IMR-90 (cell line): Measurements from ENCODE around the gene C14orf39. TPM values are rescaled to one million over a fixed set of nuclear protein-coding genes. Genes with fewer than 3 reads are reported as not detected.

Experiments
- ATAC-seq: fragments of 200-7000 bp; cut with Tn5 transposase; 2 replicates; pipeline ENCODE4 v1.9.1; 2020; ENCODE audit warnings: low read depth, mild to moderate bottlenecking, moderate library complexity
- BruUV-seq: library from RNA; stranded (reverse); fragments of 400-500 nt; replicated peaks from 2 replicates; lab custom pipeline; 2021; lab: Mats Ljungman, UMichigan
- CTCF ChIA-PET: fragments of 300-600 bp; formaldehyde crosslinking; extraction: SDS; loops from one replicate; lab custom pipeline; 2021; ENCODE audit warnings: antibody characterized with exemption; lab: Yijun Ruan, JAX
- POLR2A ChIA-PET: fragments of 300-600 bp; sonication (Branson Sonifier 250); formaldehyde crosslinking; loops from one replicate; lab custom pipeline; 2022; ENCODE audit warnings: antibody characterized with exemption; ENCODE audit not compliant: unreplicated experiment; lab: Charles Lee
- DNase-seq: peaks from one replicate; pipeline ENCODE4 v3.0.0; 2013
- H2AFZ ChIP-seq: replicated peaks from 2 replicates; pipeline ENCODE3; 2013; ENCODE audit warnings: low read length, mild to moderate bottlenecking; ENCODE audit not compliant: poor library complexity
- H2AK5ac ChIP-seq: 2 replicates; pipeline ENCODE4 v1.6.1; 2013; ENCODE audit warnings: low read depth, low read length, inconsistent platforms
- H2AK9ac ChIP-seq: replicated peaks from 2 replicates; pipeline ENCODE3; 2013; ENCODE audit warnings: mild to moderate bottlenecking, low read depth, low read length, moderate library complexity; ENCODE audit not compliant: poor library complexity
- H2BK120ac ChIP-seq: 2 replicates; pipeline ENCODE4 v1.6.1; 2013; ENCODE audit warnings: low read depth, low read length, inconsistent platforms
- H2BK15ac ChIP-seq: 3 replicates; pipeline ENCODE4 v1.6.1; 2013; ENCODE audit warnings: low read depth, low read length, inconsistent platforms
- H2BK20ac ChIP-seq: 2 replicates; pipeline ENCODE4 v1.6.1; 2013; ENCODE audit warnings: low read depth, mild to moderate bottlenecking, inconsistent platforms, low read length, moderate library complexity
- H2BK5ac ChIP-seq: 2 replicates; pipeline ENCODE4 v1.6.1; 2013; ENCODE audit warnings: mild to moderate bottlenecking, low read depth, low read length, inconsistent platforms; ENCODE audit not compliant: poor library complexity, severe bottlenecking
- H3K14ac ChIP-seq: replicated peaks from 2 replicates; pipeline ENCODE4 v1.6.1; 2013; ENCODE audit warnings: low read depth, low read length, inconsistent platforms
- H3K18ac ChIP-seq: 2 replicates; pipeline ENCODE4 v1.6.1; 2013; ENCODE audit warnings: low read depth, low read length, control low read depth
- H3K23ac ChIP-seq: 2 replicates; pipeline ENCODE4 v1.6.1; 2013; ENCODE audit warnings: low read depth, low read length, inconsistent platforms
- H3K27ac ChIP-seq: 2 replicates; pipeline ENCODE4 v1.5.1; 2013; ENCODE audit warnings: mild to moderate bottlenecking, control low read depth, low read length; ENCODE audit not compliant: insufficient read depth
- H3K27me3 ChIP-seq: 2 replicates; pipeline ENCODE4 v1.6.1; 2013; ENCODE audit warnings: low read length; ENCODE audit not compliant: control insufficient read depth, insufficient read depth
- H3K36me3 ChIP-seq: 2 replicates; pipeline ENCODE4 v1.6.1; 2013; ENCODE audit warnings: low read length, mixed read lengths; ENCODE audit not compliant: control insufficient read depth, insufficient read depth
- H3K4ac ChIP-seq: 2 replicates; pipeline ENCODE4 v1.6.1; 2013; ENCODE audit warnings: low read depth, low read length, inconsistent platforms
- H3K4me1 ChIP-seq: 2 replicates; pipeline ENCODE4 v1.6.1; 2013; ENCODE audit warnings: low read length, mixed read lengths; ENCODE audit not compliant: control insufficient read depth, insufficient read depth
- H3K4me2 ChIP-seq: 2 replicates; pipeline ENCODE4 v1.6.1; 2013; ENCODE audit warnings: low read depth, mild to moderate bottlenecking, control low read depth, low read length, moderate library complexity
- H3K4me3 ChIP-seq: 2 replicates; pipeline ENCODE4 v1.5.1; 2013; ENCODE audit warnings: low read depth, mild to moderate bottlenecking, control low read depth, low read length, moderate library complexity; ENCODE audit not compliant: insufficient read depth
- H3K56ac ChIP-seq: 2 replicates; pipeline ENCODE4 v1.6.1; 2013; ENCODE audit warnings: low read length, inconsistent platforms; ENCODE audit not compliant: insufficient read depth; ENCODE audit errors: extremely low read depth
- H3K79me1 ChIP-seq, 2 experiments: 2 replicates each; pipeline ENCODE4 v1.6.1; 2013; ENCODE audit warnings: low read length in 2 of 2, inconsistent platforms in 1 of 2, low read depth in 1 of 2
- H3K9ac ChIP-seq: 2 replicates; pipeline ENCODE4 v1.6.1; 2013; ENCODE audit warnings: low read depth, low read length, control low read depth
- H3K9me1 ChIP-seq: 2 replicates; pipeline ENCODE4 v1.6.1; 2013; ENCODE audit warnings: low read length, inconsistent platforms; ENCODE audit not compliant: insufficient read depth
- H3K9me3 ChIP-seq: 2 replicates; pipeline ENCODE4 v1.6.1; 2013; ENCODE audit warnings: low read length; ENCODE audit not compliant: control insufficient read depth, insufficient read depth
- H4K20me1 ChIP-seq: 2 replicates; pipeline ENCODE4 v1.6.1; 2013; ENCODE audit warnings: low read length, inconsistent platforms; ENCODE audit not compliant: insufficient read depth
- H4K5ac ChIP-seq: 2 replicates; pipeline ENCODE4 v1.6.1; 2013; ENCODE audit warnings: mild to moderate bottlenecking, low read depth, low read length, control low read depth
- H4K8ac ChIP-seq, 2 experiments: 2 replicates each; pipeline ENCODE4 v1.6.1; 2013; ENCODE audit warnings: low read depth in 2 of 2, low read length in 2 of 2, control low read depth in 1 of 2, inconsistent platforms in 1 of 2
- H4K91ac ChIP-seq: 2 replicates; pipeline ENCODE4 v1.6.1; 2013; ENCODE audit warnings: low read depth, low read length, inconsistent platforms; ENCODE audit not compliant: insufficient read depth
- BHLHE40 ChIP-seq: fragments of 150-350 bp; IDR thresholded peaks from 2 replicates; pipeline ENCODE4 v1.6.1; 2016; ENCODE audit warnings: mild to moderate bottlenecking, low read depth, low read length
- CEBPB ChIP-seq: IDR thresholded peaks from 2 replicates; pipeline ENCODE4 v1.6.1; 2012; ENCODE audit warnings: low read depth, low read length, improper control_type of control experiment
- CHD1 ChIP-seq: IDR thresholded peaks from 2 replicates; pipeline ENCODE4 v1.6.1; 2012; ENCODE audit warnings: low read depth, low read length, improper control_type of control experiment
- ELK1 ChIP-seq: fragments of 150-350 bp; IDR thresholded peaks from 2 replicates; pipeline ENCODE4 v1.6.1; 2016; ENCODE audit warnings: low read depth, mild to moderate bottlenecking, low read length, moderate library complexity, borderline replicate concordance
- FOS ChIP-seq: fragments of 150-350 bp; IDR thresholded peaks from 2 replicates; pipeline ENCODE4 v1.6.1; 2016; ENCODE audit warnings: low read depth, low read length
- MAFK ChIP-seq: IDR thresholded peaks from 2 replicates; pipeline ENCODE4 v1.6.1; 2012; ENCODE audit warnings: low read depth, low read length, improper control_type of control experiment
- NFE2L2 ChIP-seq: fragments of 150-350 bp; IDR thresholded peaks from 2 replicates; pipeline ENCODE4 v1.6.1; 2016; ENCODE audit warnings: low read depth, mild to moderate bottlenecking, low read length
- POLR2A ChIP-seq: IDR thresholded peaks from 2 replicates; pipeline ENCODE4 v1.6.1; 2012; ENCODE audit warnings: mild to moderate bottlenecking, low read depth, low read length
- RAD21 ChIP-seq: IDR thresholded peaks from 2 replicates; pipeline ENCODE4 v1.6.1; 2012; ENCODE audit warnings: low read length, improper control_type of control experiment
- RCOR1 ChIP-seq: IDR thresholded peaks from 2 replicates; pipeline ENCODE4 v1.6.1; 2012; ENCODE audit warnings: mild to moderate bottlenecking, low read length, improper control_type of control experiment; ENCODE audit not compliant: insufficient replicate concordance
- RFX5 ChIP-seq: IDR thresholded peaks from 2 replicates; pipeline ENCODE4 v1.8.0; 2012; ENCODE audit warnings: low read depth, mild to moderate bottlenecking, low read length, moderate library complexity
- SMC3 ChIP-seq: fragments of 150-350 bp; IDR thresholded peaks from 2 replicates; pipeline ENCODE4 v1.6.1; 2016; ENCODE audit warnings: low read depth, mild to moderate bottlenecking, antibody characterized with exemption, low read length, moderate library complexity
- whole genome bisulfite sequencing, 2 experiments: methylation state at CpG; one replicate each; pipeline versions ENCODE4 v1.1.5 to v1.1.7; 2013; ENCODE audit warnings: missing lambda C conversion rate in 2 of 2; ENCODE audit not compliant: insufficient read length in 1 of 2; ENCODE audit errors: extremely low coverage in 2 of 2; 5-methylcytosine and 5-hydroxymethylcytosine counted together
- dilution Hi-C: fragments of 300-500 bp; cut with HindIII; formaldehyde crosslinking; loops from one replicate; pipeline ENCODE4 v1.14.3; 2018; ENCODE audit warnings: low sequenced_read_pairs; ENCODE audit not compliant: unreplicated experiment
- in situ Hi-C: fragments of 300-500 bp; cut with MboI; formaldehyde crosslinking; loops from 3 replicates; pipeline ENCODE4 v1.14.3; 2019; ENCODE audit warnings: low sequenced_read_pairs, inconsistent platforms, mixed read lengths
- intact Hi-C: fragments of 100-400 bp; cut with micrococcal nuclease; formaldehyde crosslinking; loops from 2 replicates; pipeline ENCODE4 v1.10.0; 2022
- polyA plus RNA-seq, 3 experiments: library from polyadenylated mRNA; depleted of rRNA; stranded (reverse); fragments of >200 nt; gene quantifications; 2 replicates each; pipeline ENCODE4 v1.2.3, GENCODE V29; 2012; ENCODE audit warnings: low replicate concordance in 1 of 3
- total RNA-seq: library from RNA; depleted of rRNA; stranded (reverse); fragments of >200 nt; gene quantifications from 2 replicates; pipeline ENCODE4 v1.2.3, GENCODE V29; 2012

The C14orf39 gene
- total and polyA plus RNA-seq, 2 of the 4 experiments (the other 2 are of a cell fraction) = 0.36 to 0.38 TPM

DNA sequence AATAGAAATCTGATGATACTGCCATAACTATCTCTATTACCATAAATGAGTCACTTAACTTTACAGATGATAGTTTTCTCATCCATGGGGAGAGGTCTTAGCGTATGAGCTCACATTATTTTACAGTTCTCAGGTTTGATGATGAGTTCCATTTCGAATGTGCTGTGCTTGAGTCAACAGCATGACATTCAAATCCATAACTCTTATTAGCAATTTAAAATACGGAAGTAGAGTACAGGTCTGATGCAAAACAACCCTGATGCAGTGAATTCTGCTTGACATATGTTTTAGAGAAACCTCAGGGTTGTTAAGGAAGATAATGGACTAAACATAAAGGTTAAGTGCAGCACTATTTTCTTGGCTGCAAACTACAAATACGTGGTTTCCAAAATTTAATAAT lies 30.0 kb downstream of the C14orf39 start:
- CTCF ChIA-PET = no interaction called here
- Histone ChIP-seq H2AK5ac (no peak overlapping the region), H3K4me3 (no peak overlapping the region), H2BK20ac (no peak overlapping the region), H3K4me2 (no peak overlapping the region), H3K18ac (no peak overlapping the region), H3K36me3 (no peaks in the 10 kb centered on the region), H4K20me1 (no peaks in the 10 kb centered on the region), H2BK120ac (no peak overlapping the region), H2AFZ (no peak overlapping the region), H2BK15ac (no peak overlapping the region), H2BK5ac (no peak overlapping the region), H3K23ac (no peak overlapping the region), H3K4ac (no peak overlapping the region), H4K8ac (no peak overlapping the region), H2AK9ac (no peak overlapping the region), H3K27me3 (no peaks in the 10 kb centered on the region), H4K91ac (no peak overlapping the region), H3K4me1 (no peaks in the 10 kb centered on the region), H3K9ac (no peak overlapping the region), H3K27ac (no peak overlapping the region), H3K14ac (no peak overlapping the region), H3K79me1 (no peaks in the 10 kb centered on the region), H3K9me3 (no peaks in the 10 kb centered on the region), H3K9me1 (no peaks in the 10 kb centered on the region), H3K56ac (no peak overlapping the region), H4K5ac (no peak overlapping the region)
- WGBS, 2 experiments = no CpG with 5 or more reads among the region's 4 CpGs
- dilution Hi-C loops = no loop called here
- DNase-seq (no peak), ATAC-seq (no peak)
- intact Hi-C loops = no loop called here
- no peak for TF ChIP-seq NFE2L2
- no peak for TF ChIP-seq RAD21
- no peak for TF ChIP-seq RCOR1
- TF ChIP-seq FOS = no peak
- TF ChIP-seq RFX5 = no peak
- TF ChIP-seq ELK1 = no peak
- no peak for TF ChIP-seq CHD1
- no peak for TF ChIP-seq CEBPB
- no peak for TF ChIP-seq SMC3
- TF ChIP-seq BHLHE40 = no peak
- TF ChIP-seq MAFK = no peak
- TF ChIP-seq POLR2A = no peak
- POLR2A ChIA-PET = no interaction called here
- BruUV-seq = no TSS peak
- in situ Hi-C loops = no loop called here
